Stimulated activated CD4-positive, alpha-beta T cell treated with anti-CD3 and anti-CD28 coated beads, Interleukin-1b, Interleukin-23, amount 100 ng/mL, for 1 hour (primary cell): ENCODE results near the gene VSIR.

ENCODE experiments used
- DNase-seq, 2 donors: peaks; one replicate each; pipeline ENCODE4 v3.0.0-alpha.2; 2020; ENCODE audit warnings: low read depth in 2 of 2

VSIR gene

GRCh38 chr10:71782221-71782916 lies 9.0 kb upstream of the VSIR start:
- DNase-seq, result no peak

DNA sequence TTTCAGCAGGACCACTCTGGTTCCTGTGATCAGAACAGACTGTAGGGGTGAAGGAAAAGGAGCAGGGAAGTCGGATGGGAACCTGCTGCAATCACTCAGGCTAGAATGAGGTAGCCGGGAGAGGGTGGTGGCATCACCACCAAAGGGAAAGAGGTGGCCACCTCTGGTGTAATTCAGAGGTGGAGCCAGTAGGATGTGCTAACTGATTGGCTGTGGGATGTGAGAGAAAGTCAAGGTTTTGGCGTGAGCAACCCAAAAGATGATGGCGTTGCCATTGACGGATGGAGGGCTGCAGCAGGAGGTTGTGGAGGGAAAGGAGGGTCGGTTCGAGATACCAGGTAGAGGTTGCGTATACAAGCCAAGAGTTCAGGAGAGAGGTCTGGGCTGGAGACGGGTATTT lies 7.4 kb upstream of the VSIR start:
- DNase-seq, result no peak

DNA sequence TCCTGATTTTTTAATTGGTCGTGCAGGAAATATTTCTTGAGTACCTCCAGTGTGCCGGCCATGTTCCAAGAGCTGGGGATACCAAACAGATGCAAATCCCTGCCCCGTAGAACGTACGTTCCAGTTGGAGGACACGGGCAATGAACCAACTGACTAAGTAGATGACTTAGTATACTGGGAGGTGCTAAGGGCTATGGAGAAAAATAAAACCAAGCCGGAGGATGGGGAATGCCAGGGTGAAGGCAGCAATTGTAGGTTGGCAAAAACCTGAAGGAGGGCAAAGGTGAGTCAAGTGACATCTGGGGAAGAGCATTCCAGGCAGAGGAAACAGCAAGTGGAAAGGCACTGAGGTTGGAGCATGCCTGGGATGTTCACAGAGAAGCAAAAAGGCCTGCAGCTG lies 6.8 kb upstream of the VSIR start:
- DNase-seq, result no peak

- DNase-seq, result no peak
Observed at GRCh38 chr10:71779641-71780040, 6.3 kb upstream of the VSIR start.

DNA sequence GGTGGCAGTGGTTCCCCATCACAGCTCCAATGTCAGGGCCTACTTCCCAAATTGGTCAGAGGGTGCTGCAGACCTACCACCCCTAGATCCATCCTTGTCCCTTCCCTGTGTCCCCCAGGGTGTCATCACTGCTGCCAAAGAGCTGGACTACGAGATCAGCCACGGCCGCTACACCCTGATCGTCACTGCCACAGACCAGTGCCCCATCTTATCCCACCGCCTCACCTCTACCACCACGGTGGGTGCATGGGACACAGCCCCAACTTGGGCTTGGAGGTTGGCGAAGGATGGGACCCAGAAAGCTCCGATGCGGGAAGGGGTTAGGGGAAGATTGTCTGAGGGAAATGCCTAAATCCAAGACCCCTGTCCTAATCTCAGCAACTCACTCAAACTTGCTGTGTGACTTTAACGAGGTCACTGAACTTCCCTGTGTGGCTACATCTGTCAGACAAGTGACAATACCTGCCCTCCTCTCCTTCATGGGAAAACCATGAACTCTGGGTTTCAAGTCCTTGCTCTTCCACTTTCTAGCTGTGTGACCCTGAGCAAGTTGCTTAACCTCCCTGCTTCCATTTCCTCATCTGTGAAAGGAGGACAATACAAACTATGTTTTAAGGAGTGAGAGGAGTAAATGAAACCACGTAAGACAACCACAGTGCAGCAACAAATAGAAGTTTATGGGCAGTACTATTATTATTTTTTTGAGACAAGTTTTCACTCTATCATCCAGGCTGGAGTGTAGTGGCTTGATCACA lies 4.9 kb upstream of the VSIR start:
- DNase-seq, result no peak

GRCh38 chr10:71777213-71777985 lies 4.1 kb upstream of the VSIR start:
- DNase-seq, result no peak

- DNase-seq, result no peak
Observed at GRCh38 chr10:71776481-71776925, 3.2 kb upstream of the VSIR start.

- no peak for DNase-seq
Observed at GRCh38 chr10:71774916-71775702, 1.8 kb upstream of the VSIR start.

DNA sequence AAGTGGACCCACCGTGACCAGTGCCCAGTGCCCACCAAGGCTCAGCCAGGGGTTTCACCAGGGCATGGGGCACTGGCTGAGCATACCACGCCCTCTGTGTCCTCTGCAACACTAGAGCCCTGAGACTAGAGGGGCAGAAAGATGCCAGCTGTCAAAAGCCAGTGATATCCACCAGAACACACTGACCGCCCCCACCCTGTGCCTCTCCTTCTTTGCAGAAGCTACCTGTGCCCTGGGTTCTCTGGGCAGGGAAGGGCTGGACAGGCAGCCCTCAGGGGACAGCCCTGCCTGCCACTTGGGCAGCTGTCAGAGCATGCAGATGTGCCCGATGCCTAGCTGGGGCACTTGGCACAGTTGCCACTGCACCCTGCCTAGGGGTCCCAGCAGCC lies 494 bp downstream of the VSIR start:
- no peak for DNase-seq

GRCh38 chr10:71771821-71772617 lies 1.3 kb downstream of the VSIR start:
- peak in 1 of 2 donors; percentile 25 for DNase-seq

DNA sequence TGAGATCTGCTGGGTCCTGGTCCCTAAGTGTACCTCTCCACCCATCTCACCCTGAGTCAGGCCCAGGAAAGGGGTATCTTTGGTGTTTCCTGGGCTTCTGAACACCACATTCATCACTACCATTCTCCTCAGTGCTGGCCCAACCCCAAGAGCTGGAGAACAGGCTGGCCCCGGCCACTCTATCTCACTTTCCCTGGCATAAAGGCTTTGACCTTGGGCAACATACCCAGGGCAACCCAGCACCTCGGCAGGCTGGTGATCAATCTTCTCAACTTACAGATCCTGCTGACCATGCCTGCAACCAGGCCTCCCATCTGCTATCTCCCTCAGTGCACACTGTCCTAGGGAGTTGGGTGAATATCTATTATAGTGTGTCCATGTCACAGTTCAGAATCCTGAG lies 2.1 kb downstream of the VSIR start:
- no peak for DNase-seq

GRCh38 chr10:71770789-71771188 lies 2.5 kb downstream of the VSIR start:
- no peak for DNase-seq

DNA sequence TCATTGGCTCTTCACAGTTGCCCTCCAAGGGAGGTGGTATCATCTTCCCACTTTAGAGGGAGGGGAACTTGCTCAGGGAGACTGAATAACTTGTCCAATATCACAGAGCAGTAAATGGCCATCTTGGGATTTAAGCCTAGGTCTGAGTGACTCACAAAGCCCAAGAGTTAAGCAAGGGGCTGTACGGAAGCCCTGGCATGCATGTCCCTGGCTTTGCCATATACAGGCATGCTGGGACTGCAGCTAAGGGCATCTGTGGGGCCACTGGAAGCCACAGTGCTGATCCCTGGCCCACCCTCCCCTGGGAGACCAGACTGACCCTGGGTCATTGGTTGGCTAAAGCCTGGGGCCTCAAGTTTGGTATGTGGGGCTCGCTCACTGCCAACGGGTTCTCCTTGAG lies 3.1 kb downstream of the VSIR start:
- no peak for DNase-seq

- no peak for DNase-seq
Observed at GRCh38 chr10:71769279-71769823, 4.0 kb downstream of the VSIR start.

GRCh38 chr10:71767420-71768035 lies 5.8 kb downstream of the VSIR start:
- no peak for DNase-seq

GRCh38 chr10:71766717-71767419 lies 6.5 kb downstream of the VSIR start:
- DNase-seq, result no peak

DNA sequence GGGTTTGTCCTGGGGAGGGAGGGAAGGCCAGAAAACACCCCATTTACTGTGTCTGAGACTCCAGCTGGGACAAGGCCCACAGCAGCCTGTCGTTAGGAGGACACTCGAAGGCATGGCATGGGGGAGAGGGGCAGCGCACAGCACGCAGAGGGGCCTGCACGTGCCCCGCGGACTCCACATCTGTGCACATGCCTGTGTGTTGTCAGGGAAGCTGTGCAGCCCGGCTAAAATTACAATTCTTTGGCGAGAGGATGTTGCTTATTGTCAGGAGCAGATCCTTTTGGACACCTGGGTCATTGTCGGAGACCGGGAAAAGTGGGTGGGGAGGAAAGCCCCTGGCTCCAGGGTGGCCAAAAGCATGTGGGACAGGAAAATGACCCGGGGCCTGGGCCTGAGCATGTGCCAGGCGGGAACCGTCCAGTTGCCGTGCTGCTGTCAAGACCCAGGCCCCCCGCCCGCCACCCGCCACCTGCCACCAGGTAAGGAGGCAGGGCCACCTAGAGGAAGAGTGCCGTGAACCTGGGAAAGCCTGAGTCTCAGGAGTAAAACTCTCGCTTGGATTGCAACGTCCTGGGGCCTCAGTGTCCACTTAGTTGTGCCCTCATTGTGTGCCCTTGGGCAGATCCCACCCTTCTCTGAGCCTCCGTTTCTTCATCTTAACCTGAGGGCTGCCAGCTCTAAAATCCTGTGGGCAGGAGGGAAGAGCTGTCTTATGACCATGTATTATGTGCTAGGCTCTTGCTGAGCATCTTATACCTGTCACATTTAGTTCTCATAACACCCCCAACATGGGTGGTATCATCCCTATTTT lies 7.2 kb downstream of the VSIR start:
- no peak for DNase-seq

- DNase-seq, result no peak
Observed at GRCh38 chr10:71765176-71765904, 8.0 kb downstream of the VSIR start.
